GM19324 (cell line): ENCODE measurements around the gene ADRA2A.

Source experiments
- ATAC-seq: cut with Tn5 transposase; IDR thresholded peaks from one replicate; pipeline ENCODE4 v1.9.1; 2021; ENCODE audit warnings: mild to moderate bottlenecking, moderate library complexity; ENCODE audit not compliant: unreplicated experiment, low FRiP score

ADRA2A gene

DNA sequence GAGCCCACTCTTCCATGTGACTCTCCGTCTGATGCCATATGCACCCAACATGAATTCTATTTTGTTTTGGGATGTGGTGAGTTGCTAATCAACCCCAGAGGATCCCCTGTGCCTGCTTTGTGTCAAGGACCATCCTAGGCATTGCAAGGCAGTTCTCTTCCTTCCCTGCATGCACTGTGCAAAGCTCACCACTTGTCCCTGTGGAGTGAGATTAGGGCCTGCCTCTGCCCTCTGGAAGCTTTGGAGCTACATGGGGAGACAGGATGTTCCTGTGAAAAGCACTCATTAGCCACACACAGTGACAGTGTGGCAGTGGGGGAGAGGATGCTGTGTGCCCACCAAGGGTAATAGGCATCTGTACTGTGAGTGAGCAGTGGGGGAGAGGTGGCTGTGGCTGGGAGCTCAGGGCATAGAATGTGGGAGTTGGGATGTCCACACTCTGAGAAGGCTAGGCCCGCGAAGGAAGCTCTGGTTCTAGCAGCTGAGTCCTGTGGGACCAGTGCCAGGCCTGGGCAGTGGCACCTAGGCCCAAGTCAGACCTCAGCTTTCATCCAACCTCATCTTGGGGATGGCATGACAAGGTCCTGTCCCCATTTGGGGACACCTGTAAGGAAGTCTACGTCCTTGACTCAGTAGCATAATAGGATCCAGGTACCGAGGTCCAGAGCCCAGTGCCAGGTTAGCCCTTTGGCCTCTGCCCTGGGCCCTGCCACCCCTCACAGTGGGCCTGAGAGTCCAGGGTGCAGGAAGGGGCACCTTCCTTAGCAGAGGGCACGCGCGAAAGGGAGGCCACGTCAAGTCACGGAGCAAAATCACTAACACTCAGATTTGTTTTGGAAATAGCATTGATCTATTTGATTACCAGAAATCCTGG is 6.6 kb downstream of the ADRA2A start:
- no peak for ATAC-seq

GRCh38 chr10:111084366-111085255 is 7.8 kb downstream of the ADRA2A start:
- ATAC-seq = no peak

GRCh38 chr10:111085690-111086353 is 9.0 kb downstream of the ADRA2A start:
- ATAC-seq = no peak

DNA sequence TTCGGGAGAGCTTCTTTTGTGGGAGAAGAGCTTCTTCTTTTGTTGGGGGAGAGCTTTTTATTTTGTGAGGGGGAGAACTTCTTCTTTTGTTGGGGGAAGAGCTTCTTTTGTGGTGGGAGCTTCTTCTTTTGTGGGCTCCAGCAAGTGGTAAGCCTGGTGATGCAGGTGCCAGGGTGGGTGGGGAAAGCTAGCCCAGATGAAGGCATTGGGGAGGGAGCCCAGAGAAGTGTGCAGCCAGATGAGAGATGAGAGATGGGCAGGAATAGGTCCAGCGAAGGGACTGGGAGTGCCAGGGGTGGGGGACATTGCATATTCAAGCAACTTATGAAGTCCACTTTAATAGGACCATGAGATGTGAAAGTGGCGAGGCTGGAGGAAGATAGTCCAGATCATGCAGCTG is 9.7 kb downstream of the ADRA2A start:
- ATAC-seq = no peak

DNA sequence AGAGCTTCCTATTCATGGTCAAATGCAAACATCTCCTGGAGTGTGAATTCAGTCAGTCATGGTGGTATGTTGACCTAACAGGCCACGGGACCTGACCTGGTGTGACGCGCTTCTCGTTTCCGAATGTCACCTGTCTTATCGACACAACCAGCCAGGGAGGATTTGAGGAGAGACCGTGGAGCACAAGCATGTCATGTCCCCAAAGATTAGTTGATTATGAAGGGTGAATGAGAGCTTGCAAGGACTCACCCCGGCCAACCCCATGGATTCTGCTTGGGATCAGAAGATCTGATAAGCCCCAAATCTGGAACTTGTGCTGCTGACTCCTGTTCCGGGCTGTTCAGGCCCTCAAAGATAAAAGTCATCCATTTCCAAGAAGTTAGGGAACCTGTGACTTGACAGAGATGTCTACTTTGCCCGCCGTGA is 10.5 kb downstream of the ADRA2A start:
- no peak for ATAC-seq

DNA sequence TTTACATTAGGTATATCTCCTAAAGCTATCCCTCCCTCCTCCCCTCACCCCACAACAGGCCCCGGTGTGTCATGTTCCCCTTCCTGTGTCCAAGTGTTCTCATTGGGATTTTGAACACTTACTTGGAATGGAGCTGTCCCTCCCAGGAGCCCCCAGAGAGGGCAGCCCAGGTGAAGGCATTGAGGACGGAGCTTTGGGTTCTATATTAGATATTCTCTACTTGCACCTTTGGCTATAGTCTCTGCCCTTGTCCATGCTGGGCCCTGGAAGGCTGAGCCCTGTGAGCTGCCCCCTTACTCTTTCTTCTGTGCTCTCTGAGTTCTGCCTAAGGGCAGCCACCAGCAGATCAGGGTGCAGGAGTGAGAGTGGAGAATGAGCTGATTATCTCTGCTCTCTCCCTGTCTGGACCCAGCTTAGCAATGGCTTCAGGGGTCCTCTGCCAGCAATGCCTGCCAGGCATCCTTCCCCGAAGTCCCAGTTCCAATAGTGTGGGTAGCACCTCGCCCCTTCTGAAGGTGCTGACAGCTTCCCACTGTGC is 11.2 kb downstream of the ADRA2A start:
- ATAC-seq = no peak

DNA sequence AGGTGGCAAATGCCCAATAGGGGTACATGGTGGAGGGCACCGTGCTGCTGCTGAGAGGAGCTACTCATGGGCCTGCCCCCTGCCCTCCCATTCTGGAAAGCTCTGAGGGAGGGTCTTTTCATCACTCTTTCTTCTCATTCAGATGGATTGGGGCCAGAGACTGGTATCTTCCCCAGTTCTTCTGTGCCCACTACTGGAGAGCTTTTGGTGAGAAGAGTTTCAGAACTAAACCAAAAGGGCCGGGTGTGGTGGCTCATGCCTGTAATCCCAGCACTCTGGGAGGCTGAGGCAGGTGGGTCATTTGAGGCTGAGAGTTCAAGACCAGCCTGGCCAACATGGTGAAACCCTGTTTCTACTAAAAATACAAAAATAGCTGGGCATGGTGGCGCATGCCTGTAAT is 12.5 kb downstream of the ADRA2A start:
- ATAC-seq = no peak

- no peak for ATAC-seq
These were observed 15.0 kb downstream of the ADRA2A start for GRCh38 chr10:111091833-111092232.

DNA sequence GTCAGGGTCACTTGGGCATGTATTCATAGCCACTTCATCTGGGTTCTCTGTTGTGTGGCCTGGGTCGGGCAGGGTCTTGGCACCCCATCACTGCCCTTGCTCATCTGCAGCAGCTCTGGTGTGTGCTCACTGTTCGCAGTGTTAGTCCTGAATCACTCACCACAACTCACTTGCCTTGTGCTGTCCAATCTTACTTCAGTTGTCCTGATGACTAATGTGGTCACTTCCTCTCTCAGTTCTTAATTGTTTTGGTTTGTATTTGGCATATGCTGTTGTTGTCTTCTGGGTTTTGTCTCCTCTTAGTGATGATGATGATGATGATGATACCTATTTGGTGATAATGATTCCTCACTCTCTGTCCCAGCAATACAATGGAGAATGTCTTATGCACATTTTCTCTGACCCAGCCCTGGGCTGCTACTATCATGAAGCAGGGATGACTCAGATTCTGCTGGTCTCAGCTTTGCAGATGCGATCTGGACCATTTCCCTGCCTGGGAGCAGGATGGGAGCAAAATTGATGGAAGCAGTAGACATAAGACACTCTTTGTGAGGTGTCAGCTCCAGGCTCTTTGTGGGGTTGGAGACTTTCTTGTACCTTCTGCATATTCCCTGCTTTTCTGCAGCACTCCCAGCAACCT is 17.0 kb downstream of the ADRA2A start:
- no peak for ATAC-seq

DNA sequence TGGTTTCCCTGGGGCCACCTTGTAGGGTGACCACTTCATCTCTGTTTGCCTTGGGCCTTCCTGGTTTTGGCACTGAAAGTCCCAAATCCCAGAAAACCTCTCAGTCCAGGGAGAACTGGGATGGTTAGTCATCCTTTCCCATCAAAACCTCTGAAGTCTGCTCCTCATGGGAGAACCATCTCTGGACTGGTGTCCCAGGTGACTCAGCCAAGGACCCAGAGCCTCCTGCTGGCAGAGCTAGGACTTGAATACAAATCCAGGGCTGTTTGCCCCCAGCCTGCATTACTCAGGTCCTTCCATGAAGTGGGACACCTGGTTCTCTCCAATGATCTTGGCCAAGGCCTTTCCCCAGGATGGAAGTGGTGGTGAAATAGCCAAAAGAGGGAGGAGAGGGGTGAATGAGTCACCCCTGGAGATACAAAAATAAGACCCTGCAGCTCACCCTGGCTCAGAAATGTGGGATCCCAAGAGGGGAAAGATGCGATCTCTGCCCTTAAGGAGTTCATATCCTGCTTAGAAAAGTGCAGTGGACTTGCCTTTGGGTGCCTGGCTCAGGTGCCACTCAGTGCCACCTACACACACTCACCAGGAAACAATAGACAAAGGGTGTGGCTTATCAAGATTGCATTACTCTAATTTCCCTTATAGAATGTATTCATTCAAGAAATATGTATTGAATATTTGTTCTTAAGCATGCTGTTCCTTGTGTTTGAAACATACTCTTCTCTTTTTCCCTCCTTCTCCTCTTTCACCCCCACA is 22.0 kb downstream of the ADRA2A start:
- ATAC-seq = no peak

DNA sequence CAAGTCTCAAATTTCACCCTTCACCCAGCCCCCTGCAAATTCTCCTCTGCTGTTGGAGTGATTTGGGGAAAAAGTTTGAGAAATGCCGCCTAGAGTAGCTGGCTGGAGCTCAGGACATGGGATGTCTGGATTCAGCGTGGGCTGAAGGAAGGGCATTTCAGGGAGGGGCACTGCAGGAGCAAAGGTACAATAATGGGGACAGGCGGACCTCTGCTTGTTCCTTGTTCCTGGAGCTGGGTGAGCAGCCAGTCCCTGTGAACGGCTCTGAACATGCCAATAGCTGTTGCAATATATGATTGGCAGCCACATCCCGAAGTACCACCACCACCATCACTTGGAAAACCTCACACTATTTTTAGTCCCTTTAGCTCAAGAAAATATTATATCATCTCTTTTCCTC is 23.4 kb downstream of the ADRA2A start:
- no peak for ATAC-seq

DNA sequence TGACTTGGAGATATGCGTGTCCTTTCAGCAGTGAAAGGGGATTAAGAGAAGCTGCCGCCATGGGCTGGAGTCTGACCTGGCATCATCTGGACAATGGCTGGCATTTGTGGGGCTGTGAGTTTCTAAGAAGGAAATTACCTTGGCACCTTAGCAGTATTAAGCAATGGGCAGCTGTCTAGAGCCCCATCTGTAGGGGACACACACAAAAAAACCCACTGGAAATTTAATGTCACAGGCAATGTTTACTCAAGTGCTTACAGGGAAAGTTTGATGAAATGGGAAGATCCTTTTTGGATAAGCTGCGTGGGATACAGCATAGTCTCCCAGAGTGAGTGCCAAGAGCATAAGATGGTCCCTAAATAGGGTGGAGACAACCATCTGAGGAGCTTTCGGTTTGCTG is 25.0 kb downstream of the ADRA2A start:
- ATAC-seq = no peak

DNA sequence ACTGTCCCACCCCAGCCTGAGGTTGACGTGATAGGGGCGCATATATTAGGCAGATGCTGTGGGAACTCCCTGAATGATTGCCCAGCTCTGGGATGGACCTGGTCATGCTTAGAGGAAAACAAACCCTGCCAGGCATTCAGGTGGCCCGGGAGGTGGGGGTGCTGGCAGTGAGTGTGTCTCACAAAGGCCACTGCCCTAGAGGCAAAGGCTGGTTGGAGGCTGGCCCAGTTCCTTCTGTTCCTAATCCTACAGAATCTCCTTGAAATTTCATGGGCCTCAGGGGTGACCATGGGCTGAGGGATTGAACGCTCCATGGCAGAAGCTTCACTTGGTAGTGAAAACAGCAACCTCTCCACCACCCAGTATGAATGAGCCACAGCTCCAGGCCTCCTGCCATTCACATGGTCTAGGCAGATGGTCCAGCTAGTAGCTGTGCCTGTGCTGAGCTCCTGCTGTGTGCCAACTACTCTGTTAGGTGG is 25.6 kb downstream of the ADRA2A start:
- ATAC-seq = no peak

DNA sequence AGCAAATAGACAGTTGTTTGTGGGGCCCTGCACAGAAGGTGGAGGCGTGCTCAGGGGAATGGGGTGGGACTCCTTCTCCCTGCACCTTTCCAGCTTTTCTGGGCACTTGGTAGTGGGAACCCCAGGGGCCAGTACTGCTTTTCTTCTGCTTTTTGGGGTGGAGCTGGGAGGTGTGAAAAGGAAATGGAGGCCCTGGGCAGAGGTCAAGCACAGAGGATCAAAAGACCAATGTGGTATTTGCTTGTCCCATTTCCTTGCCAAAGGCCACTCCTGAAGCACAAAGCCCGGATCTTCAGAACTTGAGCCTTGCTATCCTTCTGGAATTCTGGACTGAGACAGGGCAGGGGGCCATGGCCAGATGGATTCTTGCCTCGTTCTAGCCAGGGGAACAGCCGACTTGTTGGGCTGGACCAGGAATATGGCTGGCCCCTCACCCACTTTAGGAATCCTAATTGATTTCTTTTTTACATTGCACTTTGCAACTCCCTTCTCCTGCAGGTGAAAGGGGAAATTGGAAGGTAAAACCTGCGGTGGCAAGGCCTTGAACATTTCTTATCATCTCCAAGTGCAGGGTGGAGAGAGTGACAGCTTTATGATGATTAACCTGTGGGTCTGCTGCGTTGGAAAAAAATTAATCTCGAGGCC is 26.5 kb downstream of the ADRA2A start:
- ATAC-seq = no peak

DNA sequence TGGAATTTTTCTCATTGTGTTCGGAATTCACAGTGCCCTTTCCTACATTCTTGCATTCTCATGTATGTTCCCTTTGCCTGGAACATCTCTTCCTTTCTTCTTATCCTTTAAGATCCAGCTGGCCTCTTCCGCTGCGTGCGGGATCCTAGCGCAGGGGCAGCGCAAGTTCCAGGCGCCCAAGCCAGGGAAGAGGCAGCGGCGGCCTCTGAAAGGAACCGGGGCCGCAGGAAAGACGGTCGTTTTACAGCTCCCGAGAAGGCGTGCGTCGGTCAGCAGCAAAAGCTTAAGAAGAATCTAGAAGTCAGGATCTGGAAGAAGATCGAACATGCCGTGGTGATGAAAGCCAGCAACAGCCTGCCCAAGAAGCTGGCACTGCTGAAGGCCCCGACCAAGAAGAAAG is 28.0 kb downstream of the ADRA2A start:
- ATAC-seq = no peak

- no peak for ATAC-seq
These were observed 29.3 kb downstream of the ADRA2A start for GRCh38 chr10:111106081-111106480.

GRCh38 chr10:111107023-111107422 is 30.2 kb downstream of the ADRA2A start:
- ATAC-seq = no peak

- ATAC-seq = no peak
These were observed 31.0 kb downstream of the ADRA2A start for GRCh38 chr10:111107846-111108245.

GRCh38 chr10:111108441-111108840 is 31.6 kb downstream of the ADRA2A start:
- no peak for ATAC-seq
